Endothelial cell of umbilical vein (primary cell): ENCODE data around the gene ACAP1. TPM values are rescaled to one million over a fixed set of nuclear protein-coding genes. Genes with fewer than 3 reads are reported as not detected.

ENCODE experiments used
- BruUV-seq: library from RNA; stranded (reverse); fragments of 400-500 nt; replicated peaks from 2 replicates; lab custom pipeline; 2021; lab: Mats Ljungman, UMichigan
- CTCF ChIA-PET: fragments of 300-600, 350-600 bp; sonication (Branson Sonifier 250); formaldehyde crosslinking; loops from one replicate; lab custom pipeline; 2021; ENCODE audit warnings: antibody characterized with exemption, inconsistent platforms; lab: Charles Lee
- POLR2A ChIA-PET: fragments of 300-600, 350-600 bp; sonication (Branson Sonifier 250); formaldehyde crosslinking; loops from one replicate; lab custom pipeline; 2021; ENCODE audit warnings: antibody characterized with exemption, inconsistent platforms; lab: Charles Lee
- DNase-seq: peaks from one replicate; pipeline ENCODE4 v3.0.0-alpha.2; 2011; ENCODE audit warnings: low read depth, low spot score
- FAIRE-seq: peaks from 2 replicates; lab custom pipeline; 2011; peaks lifted over from hg19 to GRCh38; lab: Jason Lieb, UNC
- H2AFZ ChIP-seq: 2 replicates; pipeline ENCODE4 v1.6.0; 2012; ENCODE audit warnings: low read depth, low read length, control low read depth, inconsistent platforms
- H3K27ac ChIP-seq: 2 replicates; pipeline ENCODE4 v1.5.1; 2011; ENCODE audit warnings: low read depth, mild to moderate bottlenecking, control low read depth, low read length, moderate library complexity; ENCODE audit not compliant: insufficient read depth
- H3K27me3 ChIP-seq, 2 experiments: 2 replicates each; pipeline versions ENCODE4 v1.6.0 to v1.6.1; 2011; ENCODE audit warnings: low read length in 2 of 2, mixed read lengths in 1 of 2; ENCODE audit not compliant: control insufficient read depth in 2 of 2, insufficient read depth in 2 of 2
- H3K36me3 ChIP-seq, 2 experiments: 2 replicates in 1 of 2; 3 replicates in 1 of 2; pipeline ENCODE4 v1.5.1; 2011; ENCODE audit warnings: low read length in 2 of 2, mild to moderate bottlenecking in 1 of 2, moderate library complexity in 1 of 2; ENCODE audit not compliant: control insufficient read depth in 2 of 2, insufficient read depth in 2 of 2; ENCODE audit errors: extremely low read depth in 1 of 2
- H3K4me1 ChIP-seq: 3 replicates; pipeline ENCODE4 v1.5.1; 2011; ENCODE audit warnings: mild to moderate bottlenecking, low read length; ENCODE audit not compliant: control insufficient read depth, insufficient read depth; ENCODE audit errors: extremely low read depth
- H3K4me2 ChIP-seq: 2 replicates; pipeline ENCODE4 v1.6.1; 2011; ENCODE audit warnings: low read length, control low read depth, mixed read lengths; ENCODE audit not compliant: insufficient read depth
- H3K4me3 ChIP-seq, 3 experiments: fragments of 200-600 bp in 1 of 3; sonication (generic), shearing (Covaris generic) in 1 of 3; replicated peaks in 1 of 3; 2 replicates each; pipeline ENCODE4 v1.5.1; 2011 to 2016; ENCODE audit warnings: control low read depth in 3 of 3, low read length in 3 of 3, mild to moderate bottlenecking in 2 of 3, inconsistent platforms in 1 of 3, low read depth in 1 of 3, moderate library complexity in 1 of 3; ENCODE audit not compliant: insufficient read depth in 1 of 3
- H3K79me2 ChIP-seq: 2 replicates; pipeline ENCODE4 v1.6.0; 2012; ENCODE audit warnings: low read length, inconsistent platforms; ENCODE audit not compliant: control insufficient read depth, insufficient read depth
- H3K9ac ChIP-seq: replicated peaks from 2 replicates; pipeline ENCODE3; 2011; ENCODE audit warnings: low read length, control low read depth; ENCODE audit not compliant: insufficient read depth; ENCODE audit errors: extremely low read depth
- H3K9me1 ChIP-seq: replicated peaks from 3 replicates; pipeline ENCODE4 v1.6.0; 2011; ENCODE audit warnings: mild to moderate bottlenecking, low read length; ENCODE audit not compliant: control insufficient read depth, insufficient read depth; ENCODE audit errors: extremely low read depth
- H3K9me3 ChIP-seq: replicated peaks from 2 replicates; pipeline ENCODE4 v1.5.1; 2012; ENCODE audit warnings: low read length, inconsistent platforms; ENCODE audit not compliant: control insufficient read depth, insufficient read depth
- H4K20me1 ChIP-seq: replicated peaks from 2 replicates; pipeline ENCODE3; 2011; ENCODE audit warnings: mild to moderate bottlenecking, low read length; ENCODE audit not compliant: control insufficient read depth, insufficient read depth; ENCODE audit errors: extremely low read depth
- FOS ChIP-seq: IDR thresholded peaks from 2 replicates; pipeline ENCODE4 v1.6.1; 2011; ENCODE audit warnings: mild to moderate bottlenecking, low read length, moderate library complexity, borderline replicate concordance; ENCODE audit not compliant: insufficient read depth
- GATA2 ChIP-seq: IDR thresholded peaks from 2 replicates; pipeline ENCODE4 v1.7.0; 2011; ENCODE audit warnings: low read depth, mild to moderate bottlenecking, moderate library complexity, mixed read lengths, low read length; ENCODE audit not compliant: insufficient read length, insufficient read depth
- JUN ChIP-seq: IDR thresholded peaks from 2 replicates; pipeline ENCODE4 v1.6.1; 2011; ENCODE audit warnings: borderline replicate concordance, low read depth; ENCODE audit not compliant: insufficient read length, insufficient read depth
- MAX ChIP-seq: IDR thresholded peaks from 2 replicates; pipeline ENCODE4 v1.6.1; 2011; ENCODE audit not compliant: insufficient read depth, insufficient read length
- MYC ChIP-seq: IDR thresholded peaks from one replicate; pipeline ENCODE4 v1.6.1; 2011; ENCODE audit warnings: mild to moderate bottlenecking, low read depth, low read length
- POLR2A ChIP-seq: IDR thresholded peaks from 2 replicates; pipeline ENCODE4 v1.6.1; 2012; ENCODE audit warnings: low read depth, mild to moderate bottlenecking, control low read depth, low read length
- POLR2AphosphoS5 ChIP-seq: IDR thresholded peaks from 2 replicates; pipeline ENCODE4 v1.6.1; 2012; ENCODE audit warnings: low read depth, mild to moderate bottlenecking, control low read depth, low read length, moderate library complexity; ENCODE audit not compliant: insufficient read depth
- dilution Hi-C: fragments of 300-500 bp; cut with MboI; formaldehyde crosslinking; loops from one replicate; pipeline ENCODE4 v1.15.0; 2019; ENCODE audit warnings: low sequenced_read_pairs; ENCODE audit not compliant: extremely low pct_ligation_motif_present
- intact Hi-C: fragments of 100-400 bp; cut with micrococcal nuclease; formaldehyde crosslinking; loops from one replicate; pipeline ENCODE4 v1.10.0; 2022
- polyA plus RNA-seq, 4 experiments: library from polyadenylated mRNA; depleted of rRNA in 3 of 4; stranded (reverse) in 3 of 4; unstranded in 1 of 4; fragments of >200 nt; gene quantifications; 2 replicates each; pipeline versions ENCODE4 v1.2.1 to v1.2.3, GENCODE V29; 2011 to 2012; ENCODE audit warnings: missing spikeins in 1 of 4
- total RNA-seq: library from RNA; stranded (reverse); gene quantifications from 2 replicates; pipeline ENCODE4 v1.2.3, GENCODE V29; 2021

Gene ACAP1
- total and polyA plus RNA-seq, 2 donors (not counting 3 experiments of a cell fraction or from before 2014, with no cell fraction given), result 0.46 TPM; not detected in 1

DNA sequence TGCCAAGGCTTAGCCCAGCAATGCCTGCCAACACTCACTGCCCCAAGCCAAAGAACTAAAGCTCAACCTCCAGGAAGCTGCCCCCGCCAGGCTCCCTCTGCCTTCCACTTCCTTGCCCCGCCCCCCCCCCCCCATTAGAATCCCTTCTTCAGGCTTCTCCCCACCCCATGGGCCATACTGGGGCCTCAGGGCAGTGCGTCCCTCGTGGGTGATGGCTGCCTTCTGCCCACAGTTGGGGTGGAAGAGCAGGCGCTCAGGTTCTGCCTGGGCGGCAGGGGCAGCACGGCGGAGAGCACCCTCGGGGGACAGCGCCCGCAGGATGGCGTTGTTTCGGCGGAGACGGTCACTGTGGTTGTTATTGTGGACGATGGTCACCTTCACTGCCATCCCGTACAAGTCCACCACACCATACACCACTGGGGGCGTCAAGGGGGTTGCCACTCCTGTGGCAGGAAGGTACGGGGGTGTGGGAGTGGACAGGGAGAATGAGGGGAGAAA lies 11.2 kb upstream of the ACAP1 start:
- dilution Hi-C loops (no loop called here), intact Hi-C loops (no loop called here)
- no peak for DNase-seq
- Histone ChIP-seq H3K27ac (no peak overlapping the region), H3K79me2 (peaks cover 10% of the 10 kb centered on the region), H2AFZ (no peak overlapping the region), H3K9me1 (no peaks in the 10 kb centered on the region), H3K9me3 (no peaks in the 10 kb centered on the region), H4K20me1 (no peaks in the 10 kb centered on the region), H3K4me1 (peaks cover 6% of the 10 kb centered on the region), H3K4me3 (no peak overlapping the region), H3K9ac (no peak overlapping the region), H3K36me3 (peaks cover 10 to 41% of the 10 kb centered on the region in 2 experiments), H3K27me3 (no peaks in the 10 kb centered on the region), H3K4me2 (no peak overlapping the region)
- no peak for FAIRE-seq
- ChIA-PET CTCF (interaction anchor here (0.7 to 1.8 kb wide), 11 partner anchors 12 to 280 kb away, joined by 3 to 13 read pairs (median 3); partner anchors contain the start of genes ACAP1, SLC2A4 and TNFSF13), POLR2A (no interaction called here)
- BruUV-seq, result no TSS peak
- TF ChIP-seq MYC (no peak), MAX (no peak), JUN (no peak), POLR2AphosphoS5 (no peak), FOS (no peak), GATA2 (no peak)

DNA sequence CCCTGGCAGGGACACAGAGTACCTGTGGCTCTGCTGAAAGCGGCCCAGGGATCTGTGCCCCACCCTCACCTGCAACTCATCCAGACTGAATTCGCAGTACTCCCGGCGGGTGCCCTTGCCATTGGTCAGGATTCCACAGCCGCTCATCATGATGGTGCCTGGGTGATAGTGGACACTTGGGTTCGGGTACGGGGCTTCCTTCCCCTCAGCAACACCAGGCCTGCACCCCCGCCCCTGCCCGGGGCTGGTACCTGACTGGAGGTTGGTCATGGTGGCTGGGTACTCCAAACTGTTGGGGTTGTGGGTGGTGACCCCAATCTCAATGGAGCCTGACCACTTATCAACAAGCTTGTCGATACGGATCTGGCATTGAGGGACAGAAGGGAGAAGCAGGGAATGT lies 10.1 kb upstream of the ACAP1 start:
- dilution Hi-C loops, result no loop called here
- no peak for FAIRE-seq
- CTCF ChIA-PET, result interaction anchor here (1.0 to 1.2 kb wide), 2 partner anchors 19 to 30 kb away, joined by 3 to 4 read pairs; no protein-coding TSS in a partner anchor

More for the DNA sequence above, 10.1 kb upstream of the ACAP1 start:
- Histone ChIP-seq H3K9me3 (no peaks in the 10 kb centered on the region), H3K4me3 (no peak overlapping the region), H2AFZ (no peak overlapping the region), H3K9me1 (no peaks in the 10 kb centered on the region), H3K79me2 (peaks cover 10% of the 10 kb centered on the region), H3K4me2 (no peak overlapping the region), H4K20me1 (no peaks in the 10 kb centered on the region), H3K36me3 (peaks cover 10 to 32% of the 10 kb centered on the region in 2 experiments), H3K27me3 (no peaks in the 10 kb centered on the region), H3K4me1 (peaks cover 10% of the 10 kb centered on the region), H3K9ac (no peak overlapping the region), H3K27ac (no peak overlapping the region)
- TF ChIP-seq MAX (no peak), POLR2A (no peak)
- POLR2A ChIA-PET, result no interaction called here
- intact Hi-C loops, result no loop called here
- DNase-seq, result no peak
- BruUV-seq, result no TSS peak
